H1 (cell line): ENCODE measurements around the gene GUCY1B1. TPM values are rescaled to one million over a fixed set of nuclear protein-coding genes. Genes with fewer than 3 reads are reported as not detected.

ENCODE experiments used
- CTCF ChIA-PET: fragments of 300-600 bp; sonication (Branson Sonifier 250); formaldehyde crosslinking; loops from one replicate; lab custom pipeline; 2021; ENCODE audit not compliant: partially characterized antibody; lab: Charles Lee
- POLR2A ChIA-PET: fragments of 300-600 bp; sonication (Branson Sonifier 250); formaldehyde crosslinking; loops from one replicate; lab custom pipeline; 2021; ENCODE audit warnings: inconsistent platforms; ENCODE audit not compliant: partially characterized antibody; lab: Charles Lee
- DNase-seq, 2 experiments: peaks; one replicate each; pipeline versions ENCODE4 v3.0.0 to v3.0.0-alpha.2; 2010 to 2022; ENCODE audit warnings: low spot score in 2 of 2, low read depth in 1 of 2, mixed read lengths in 1 of 2
- FAIRE-seq: peaks from 2 replicates; lab custom pipeline; 2011; peaks lifted over from hg19 to GRCh38; lab: Jason Lieb, UNC
- H2AFZ ChIP-seq: 2 replicates; pipeline ENCODE4 v1.8.1; 2012; ENCODE audit warnings: low read length, inconsistent platforms
- H2AK5ac ChIP-seq: 2 replicates; pipeline ENCODE4 v1.6.1; 2013; ENCODE audit warnings: low read depth, low read length
- H2BK120ac ChIP-seq: replicated peaks from 2 replicates; pipeline ENCODE3; 2013; ENCODE audit warnings: low read depth, low read length, inconsistent platforms
- H2BK12ac ChIP-seq: 2 replicates; pipeline ENCODE4 v1.6.1; 2013; ENCODE audit warnings: low read depth, low read length
- H2BK15ac ChIP-seq: 2 replicates; pipeline ENCODE4 v1.6.1; 2013; ENCODE audit warnings: low read length
- H2BK20ac ChIP-seq: 2 replicates; pipeline ENCODE4 v1.6.1; 2013; ENCODE audit warnings: low read length
- H2BK5ac ChIP-seq: 2 replicates; pipeline ENCODE4 v1.6.1; 2013; ENCODE audit warnings: low read depth, low read length
- H3K14ac ChIP-seq: 2 replicates; pipeline ENCODE4 v1.6.1; 2013; ENCODE audit warnings: inconsistent platforms; ENCODE audit not compliant: insufficient read length
- H3K18ac ChIP-seq: 2 replicates; pipeline ENCODE4 v1.6.1; 2013; ENCODE audit warnings: low read length; ENCODE audit errors: extremely low read depth
- H3K23ac ChIP-seq: 2 replicates; pipeline ENCODE4 v1.6.1; 2013; ENCODE audit warnings: inconsistent platforms; ENCODE audit not compliant: insufficient read length
- H3K23me2 ChIP-seq: 2 replicates; pipeline ENCODE4 v1.6.1; 2013; ENCODE audit warnings: low read depth, low read length
- H3K27ac ChIP-seq: 2 replicates; pipeline ENCODE4 v1.6.1; 2011; ENCODE audit warnings: low read depth, low read length, inconsistent platforms
- H3K27me3 ChIP-seq, 4 experiments: replicated peaks in 1 of 4; 1 replicate in 1 of 4; 2 replicates in 3 of 4; pipeline versions ENCODE4 v1.6.1 to v1.8.1; 2011 to 2013; ENCODE audit warnings: low read length in 3 of 4, mild to moderate bottlenecking in 3 of 4, inconsistent platforms in 2 of 4, mixed read lengths in 2 of 4, moderate library complexity in 1 of 4; ENCODE audit not compliant: control insufficient read depth in 3 of 4, insufficient read depth in 3 of 4; ENCODE audit errors: extremely low read depth in 1 of 4
- H3K36me3 ChIP-seq, 4 experiments: 2 replicates each; pipeline versions ENCODE4 v1.6.1 to v1.8.1; 2011 to 2013; ENCODE audit warnings: mild to moderate bottlenecking in 4 of 4, low read length in 3 of 4, moderate library complexity in 2 of 4, control low read depth in 1 of 4, inconsistent platforms in 1 of 4; ENCODE audit not compliant: insufficient read depth in 4 of 4, control insufficient read depth in 2 of 4
- H3K4ac ChIP-seq: replicated peaks from 2 replicates; pipeline ENCODE3; 2013; ENCODE audit warnings: low read length, low read depth, mixed read lengths, inconsistent platforms; ENCODE audit not compliant: insufficient read length
- H3K4me1 ChIP-seq, 4 experiments: replicated peaks in 1 of 4; 1 replicate in 1 of 4; 2 replicates in 3 of 4; pipeline versions ENCODE4 v1.6.1 to v1.8.1; 2011 to 2013; ENCODE audit warnings: low read length in 3 of 4, inconsistent platforms in 2 of 4, mixed read lengths in 1 of 4; ENCODE audit not compliant: insufficient read depth in 4 of 4, control insufficient read depth in 3 of 4
- H3K4me2 ChIP-seq, 2 experiments: 2 replicates each; pipeline versions ENCODE4 v1.6.1 to v1.8.1; 2011 to 2013; ENCODE audit warnings: low read depth in 2 of 2, low read length in 2 of 2, control low read depth in 1 of 2, inconsistent platforms in 1 of 2, mild to moderate bottlenecking in 1 of 2; ENCODE audit not compliant: insufficient read depth in 1 of 2
- H3K4me3 ChIP-seq, 4 experiments: fragments of 200-600, 300-600 bp in 1 of 4; sonication (generic), shearing (Covaris generic), sonication (Bioruptor Twin) in 1 of 4; 2 replicates each; pipeline versions ENCODE4 v1.5.1 to v1.8.1; 2011 to 2016; ENCODE audit warnings: low read length in 4 of 4, low read depth in 3 of 4, control low read depth in 2 of 4, inconsistent platforms in 2 of 4, mild to moderate bottlenecking in 2 of 4, mixed read lengths in 1 of 4, moderate library complexity in 1 of 4; ENCODE audit not compliant: insufficient read depth in 2 of 4; ENCODE audit errors: extremely low read depth in 1 of 4
- H3K56ac ChIP-seq: replicated peaks from 2 replicates; pipeline ENCODE3; 2013; ENCODE audit warnings: low read depth, mild to moderate bottlenecking, mixed read lengths, low read length, inconsistent platforms; ENCODE audit not compliant: insufficient read length
- H3K79me1 ChIP-seq: 2 replicates; pipeline ENCODE4 v1.6.1; 2013; ENCODE audit warnings: low read depth, low read length, control low read depth
- H3K79me2 ChIP-seq, 2 experiments: 2 replicates each; pipeline versions ENCODE4 v1.6.1 to v1.8.1; 2012 to 2013; ENCODE audit warnings: low read length in 2 of 2, mild to moderate bottlenecking in 2 of 2, inconsistent platforms in 1 of 2; ENCODE audit not compliant: insufficient read depth in 2 of 2, control insufficient read depth in 1 of 2
- H3K9ac ChIP-seq, 4 experiments: replicated peaks in 1 of 4; 1 replicate in 1 of 4; 2 replicates in 3 of 4; pipeline versions ENCODE4 v1.6.1 to v1.8.1; 2011 to 2013; ENCODE audit warnings: low read depth in 3 of 4, low read length in 3 of 4, control low read depth in 2 of 4, mild to moderate bottlenecking in 2 of 4, moderate library complexity in 2 of 4, inconsistent platforms in 1 of 4; ENCODE audit errors: extremely low read depth in 1 of 4
- H3K9me3 ChIP-seq, 2 experiments: 2 replicates each; pipeline versions ENCODE4 v1.6.1 to v1.8.1; 2012 to 2013; ENCODE audit warnings: mild to moderate bottlenecking in 2 of 2, moderate library complexity in 2 of 2, control low read depth in 1 of 2, inconsistent platforms in 1 of 2, low read depth in 1 of 2, low read length in 1 of 2, mixed read lengths in 1 of 2; ENCODE audit not compliant: insufficient read depth in 2 of 2
- H4K20me1 ChIP-seq, 2 experiments: replicated peaks in 1 of 2; 2 replicates each; pipeline versions ENCODE3 to v1.8.1; 2011 to 2013; ENCODE audit warnings: inconsistent platforms in 2 of 2, low read length in 2 of 2, mild to moderate bottlenecking in 1 of 2; ENCODE audit not compliant: insufficient read depth in 2 of 2, control insufficient read depth in 1 of 2
- H4K5ac ChIP-seq: 2 replicates; pipeline ENCODE4 v1.6.1; 2013; ENCODE audit warnings: low read length, low read depth, mixed read lengths, inconsistent platforms; ENCODE audit not compliant: insufficient read length
- H4K8ac ChIP-seq: 2 replicates; pipeline ENCODE4 v1.8.0; 2013; ENCODE audit warnings: mild to moderate bottlenecking, moderate library complexity, low read length, inconsistent platforms; ENCODE audit not compliant: insufficient read depth; ENCODE audit errors: extremely low read depth
- H4K91ac ChIP-seq: replicated peaks from 2 replicates; pipeline ENCODE3; 2013; ENCODE audit warnings: low read length, mixed read lengths, inconsistent platforms; ENCODE audit not compliant: insufficient read length
- POLR2AphosphoS5 ChIP-seq: IDR thresholded peaks from 2 replicates; pipeline ENCODE4 v1.6.1; 2011; ENCODE audit warnings: low read depth, low read length
- RBBP5 ChIP-seq: IDR thresholded peaks from 2 replicates; pipeline ENCODE4 v1.7.1; 2012; ENCODE audit warnings: low read depth, mild to moderate bottlenecking, inconsistent platforms, low read length, moderate library complexity, borderline replicate concordance
- WGBS, 2 experiments: shearing (Covaris generic) in 1 of 2; methylation state at CpG; one replicate each; pipeline versions ENCODE4 v1.1.6 to v1.1.7; 2013 to 2015; ENCODE audit warnings: low lambda C conversion rate in 2 of 2, mixed read lengths in 2 of 2, inconsistent platforms in 1 of 2, low coverage in 1 of 2, missing lambda C conversion rate in 1 of 2; ENCODE audit not compliant: insufficient replicate concordance in 2 of 2, insufficient coverage in 1 of 2, insufficient read length in 1 of 2; ENCODE audit errors: extremely low coverage in 1 of 2, missing lambda C conversion rate in 1 of 2; 5-methylcytosine and 5-hydroxymethylcytosine counted together
- polyA plus RNA-seq, 7 experiments: library from polyadenylated mRNA; depleted of rRNA in 3 of 7; stranded (reverse) in 5 of 7; unstranded in 2 of 7; fragments of >200 nt in 5 of 7; fragments of 200-250 nt in 2 of 7; gene quantifications; 1 replicate in 5 of 7; 2 replicates in 1 of 7; 4 replicates in 1 of 7; pipeline versions ENCODE4 v1.2.1 to v1.2.3, GENCODE V29; 2011 to 2013; ENCODE audit warnings: missing spikeins in 2 of 7, mixed read lengths in 2 of 7
- total RNA-seq: library from RNA; stranded (reverse); fragmentation: NEBNext Ultra II Directional; extraction: Animal tissue kit (Norgen Biotek cat#: 25700); gene quantifications from 2 replicates; pipeline ENCODE4 v1.2.1, GENCODE V29; 2021

GUCY1B1 gene
- total and polyA plus RNA-seq, 2 of the 8 experiments (the other 6 are each of a cell fraction or from before 2014, with no cell fraction given): 1.5 to 2.9 TPM

GRCh38 chr4:155837203-155837796 is 78.5 kb downstream of the GUCY1B1 start:
- ChIA-PET POLR2A (no interaction called here), CTCF (no interaction called here)

More at GRCh38 chr4:155837203-155837796, 78.5 kb downstream of the GUCY1B1 start:
- H3K18ac ChIP-seq: no peak overlapping the region
- no peaks in the 10 kb centered on the region; the same call in 1 of the 2 replicates for H3K23me2 ChIP-seq
- H2BK15ac ChIP-seq: no peak overlapping the region
- no peaks in the 10 kb centered on the region for H3K9me3 ChIP-seq
- no peak overlapping the region for H3K27ac ChIP-seq
- no peaks in the 10 kb centered on the region for H4K20me1 ChIP-seq
- WGBS, 2 experiments: 89% methylated on average over 1 of the region's 1 CpG; no CpG with 5 or more reads in 1 of the 2 experiments
- H2BK12ac ChIP-seq: no peak overlapping the region
- no peak overlapping the region for H3K4ac ChIP-seq
- no peak overlapping the region for H3K23ac ChIP-seq
- FAIRE-seq (no peak), DNase-seq (no peak)
- H3K9ac ChIP-seq: no peak overlapping the region
- TF ChIP-seq POLR2AphosphoS5: no peak
- TF ChIP-seq RBBP5: no peak
- H3K79me1 ChIP-seq: no peaks in the 10 kb centered on the region
- H2BK120ac ChIP-seq: no peak overlapping the region
- H4K5ac ChIP-seq: no peak overlapping the region
- H3K4me1 ChIP-seq: no peaks in the 10 kb centered on the region
- H4K91ac ChIP-seq: no peak overlapping the region
- no peaks in the 10 kb centered on the region for H3K27me3 ChIP-seq
- H4K8ac ChIP-seq: no peak overlapping the region
- H3K14ac ChIP-seq: no peak overlapping the region
- H3K4me2 ChIP-seq: no peak overlapping the region
- no peak overlapping the region for H3K56ac ChIP-seq
- H2AFZ ChIP-seq: no peak overlapping the region
- H2BK5ac ChIP-seq: no peak overlapping the region
- no peaks in the 10 kb centered on the region for H3K79me2 ChIP-seq
- no peak overlapping the region for H2AK5ac ChIP-seq
- no peak overlapping the region for H2BK20ac ChIP-seq
- H3K36me3 ChIP-seq: no peaks in the 10 kb centered on the region
- H3K4me3 ChIP-seq: no peak overlapping the region
